Panc1 (cell line): Measurements from ENCODE around the gene PXDN. TPM values are rescaled to one million over a fixed set of nuclear protein-coding genes. Genes with fewer than 3 reads are reported as not detected.
"Not testable (repeated sequence)": the region's sequence is repeated elsewhere in the genome, so short reads cannot be mapped to it uniquely, and the experiment has no call there.

ENCODE experiments used
- ATAC-seq: fragments of 200-7000 bp; cut with Tn5 transposase; 2 replicates; pipeline ENCODE4 v1.9.1; 2020; ENCODE audit warnings: mild to moderate bottlenecking, moderate library complexity
- BruUV-seq: library from RNA; stranded (reverse); fragments of 400-500 nt; replicated peaks from 2 replicates; lab custom pipeline; 2021; lab: Mats Ljungman, UMichigan
- CTCF ChIA-PET: fragments of 300-600 bp; sonication (Branson Sonifier 250); formaldehyde crosslinking; loops from one replicate; lab custom pipeline; 2022; ENCODE audit warnings: antibody characterized with exemption; lab: Charles Lee
- POLR2A ChIA-PET: fragments of 300-600 bp; sonication (Branson Sonifier 250); formaldehyde crosslinking; loops from one replicate; lab custom pipeline; 2022; ENCODE audit warnings: antibody characterized with exemption; lab: Charles Lee
- DNase-seq: peaks from one replicate; pipeline ENCODE4 v3.0.0-alpha.2; 2010; ENCODE audit warnings: low read depth, low spot score
- H3K27ac ChIP-seq: 2 replicates; pipeline ENCODE4 v1.5.1; 2011; ENCODE audit warnings: mild to moderate bottlenecking, low read length, inconsistent platforms
- H3K27me3 ChIP-seq: fragments of 200-500 bp; sonication (Bioruptor generic); 2 replicates; pipeline ENCODE4 v1.6.0; 2014; ENCODE audit warnings: low read length, inconsistent platforms; ENCODE audit not compliant: control insufficient read depth, insufficient read depth
- H3K36me3 ChIP-seq: fragments of 200-500 bp; sonication (Bioruptor generic); 2 replicates; pipeline ENCODE4 v1.5.1; 2014; ENCODE audit warnings: inconsistent platforms, mild to moderate bottlenecking, low read length, moderate library complexity; ENCODE audit not compliant: control insufficient read depth, insufficient read depth
- H3K4me1 ChIP-seq: 2 replicates; pipeline ENCODE4 v1.5.1; 2011; ENCODE audit warnings: inconsistent platforms, mild to moderate bottlenecking, low read length, moderate library complexity; ENCODE audit not compliant: control insufficient read depth, insufficient read depth
- H3K4me3 ChIP-seq, 2 experiments: 2 replicates each; pipeline ENCODE4 v1.5.1; 2011 to 2012; ENCODE audit warnings: low read depth in 2 of 2, low read length in 2 of 2, mild to moderate bottlenecking in 2 of 2, inconsistent platforms in 1 of 2, moderate library complexity in 1 of 2
- H3K9me3 ChIP-seq: fragments of 200-500 bp; sonication (Bioruptor generic); 2 replicates; pipeline ENCODE4 v1.5.1; 2014; ENCODE audit warnings: low read depth, mild to moderate bottlenecking, inconsistent platforms, low read length, moderate library complexity; ENCODE audit not compliant: control insufficient read depth, insufficient read depth
- CTCF ChIP-seq: fragments of 450-650 bp; IDR thresholded peaks from 2 replicates; pipeline ENCODE4 v1.5.1; 2017; ENCODE audit warnings: mild to moderate bottlenecking
- POLR2AphosphoS5 ChIP-seq: IDR thresholded peaks from 2 replicates; pipeline ENCODE4 v1.6.1; 2012; ENCODE audit warnings: mild to moderate bottlenecking, low read depth, low read length, moderate library complexity
- REST ChIP-seq, 2 experiments: IDR thresholded peaks; 2 replicates each; pipeline ENCODE4 v1.6.1; 2011 to 2012; ENCODE audit warnings: low read depth in 2 of 2, control low read depth in 1 of 2, low read length in 1 of 2, mild to moderate bottlenecking in 1 of 2, moderate library complexity in 1 of 2; ENCODE audit not compliant: insufficient read depth in 1 of 2
- SIN3A ChIP-seq: IDR thresholded peaks from 2 replicates; pipeline ENCODE4 v1.6.1; 2012; ENCODE audit warnings: low read depth, mild to moderate bottlenecking, low read length, moderate library complexity, borderline replicate concordance; ENCODE audit not compliant: insufficient read depth
- TCF7L2 ChIP-seq: IDR thresholded peaks from 2 replicates; pipeline ENCODE4 v1.6.1; 2011; ENCODE audit warnings: mild to moderate bottlenecking, low read depth, low read length, inconsistent platforms
- in situ Hi-C: cut with HindIII; loops from 2 replicates; pipeline ENCODE4 v1.10.0; 2016; ENCODE audit warnings: low sequenced_read_pairs, low pct_unique_long_range_greater_than_20kb
- intact Hi-C: fragments of 100-400 bp; cut with micrococcal nuclease; formaldehyde crosslinking; loops from one replicate; pipeline ENCODE4 v1.10.0; 2022; ENCODE audit not compliant: unreplicated experiment
- total RNA-seq: library from RNA; stranded (reverse); gene quantifications from one replicate; pipeline ENCODE4 v1.2.1, GENCODE V29; 2021; ENCODE audit not compliant: unreplicated experiment

The PXDN gene
- total RNA-seq, 1 experiment from 2014 or later: 2.5 TPM

DNA sequence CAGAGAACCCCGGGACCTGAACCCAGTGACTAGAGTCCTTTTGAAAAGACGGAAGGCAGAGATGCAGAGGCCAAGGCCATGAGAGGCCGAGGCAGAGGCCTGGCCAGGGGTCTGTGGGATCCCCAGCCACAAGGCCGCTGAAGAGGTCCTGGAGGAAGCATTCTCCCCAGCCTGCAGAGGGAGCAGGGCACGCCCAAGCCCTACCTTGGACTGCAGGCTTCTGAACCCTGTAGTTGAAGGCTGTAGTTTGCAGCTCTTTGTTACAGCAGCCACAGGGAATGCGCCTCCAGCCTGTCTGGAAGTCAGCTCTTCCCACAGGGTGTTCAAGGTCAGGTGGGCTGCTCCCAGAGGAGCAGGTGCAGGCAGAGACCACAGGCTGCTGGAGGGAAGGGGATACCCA is 22.1 kb upstream of the PXDN start:
- Histone ChIP-seq H3K9me3 (no peaks in the 10 kb centered on the region), H3K4me3 (no peak overlapping the region), H3K36me3 (no peaks in the 10 kb centered on the region), H3K4me1 (peaks cover 20% of the 10 kb centered on the region), H3K27me3 (no peaks in the 10 kb centered on the region), H3K27ac (peak overlapping the region; percentile 77)
- ChIA-PET POLR2A (no interaction called here), CTCF (interaction anchor here (0.6 kb wide), 1 partner anchor 16 kb away, joined by 4 read pairs; no protein-coding TSS in a partner anchor)
- in situ Hi-C loops (no loop called here), intact Hi-C loops (loop anchor here (10.0 kb wide), 1 partner anchor 132 kb away; no protein-coding TSS in a partner anchor)
- peak; percentile 81 for ATAC-seq
- DNase-seq: no peak
- no TSS peak for BruUV-seq
- no peak for TF ChIP-seq TCF7L2
- TF ChIP-seq CTCF: peak; percentile 28
- TF ChIP-seq SIN3A: no peak
- no peak for TF ChIP-seq POLR2AphosphoS5

- in situ Hi-C loops, POLR2A ChIA-PET, BruUV-seq, H3K4me3 ChIP-seq, H3K36me3 ChIP-seq, H3K27ac ChIP-seq, ATAC-seq, DNase-seq, H3K9me3 ChIP-seq, H3K27me3 ChIP-seq, CTCF ChIA-PET: not testable (repeated sequence)
- H3K4me1 ChIP-seq: peaks cover 20% of the 10 kb centered on the region
- intact Hi-C loops: loop anchor here (10.0 kb wide), 1 partner anchor 130 kb away; no protein-coding TSS in a partner anchor
Measured at GRCh38 chr2:1765201-1765600, 20.9 kb upstream of the PXDN start.

GRCh38 chr2:1759611-1759930 is 15.3 kb upstream of the PXDN start:
- CTCF ChIA-PET: no interaction called here
- Histone ChIP-seq H3K4me1 (0 out of 2 replicates have a peak, but pooled peaks cover 2% of the 10 kb centered on the region), H3K27ac (no peak overlapping the region), H3K36me3 (no peaks in the 10 kb centered on the region), H3K27me3 (no peaks in the 10 kb centered on the region), H3K9me3 (no peaks in the 10 kb centered on the region), H3K4me3 (no peak overlapping the region)
- POLR2A ChIA-PET: no interaction called here
- intact Hi-C loops (no loop called here), in situ Hi-C loops (no loop called here)
- TF ChIP-seq CTCF: no peak
- TF ChIP-seq REST (IDR thresholded peaks at IDR 0.05; ENCODE audit: insufficient read depth in 1 of 2, low read depth in 2 of 2, low read length in 1 of 2): no peak
- TF ChIP-seq POLR2AphosphoS5: no peak
- TF ChIP-seq SIN3A: no peak
- no peak for TF ChIP-seq TCF7L2
- DNase-seq (no peak), ATAC-seq (no peak)
- BruUV-seq: no TSS peak
